WERI-Rb-1 (cell line): ENCODE measurements around the gene DTX2.
"Not testable (repeated sequence)": the region's sequence is repeated elsewhere in the genome, so short reads cannot be mapped to it uniquely, and the experiment has no call there.

Source experiments
- DNase-seq: peaks from one replicate; pipeline ENCODE4 v3.0.0-alpha.2; 2020
- H3K27ac ChIP-seq: fragments of 250-450 bp; sonication (Bioruptor Pico); 2 replicates; pipeline ENCODE4 v1.5.1; 2020; ENCODE audit warnings: mild to moderate bottlenecking, moderate library complexity
- H3K27me3 ChIP-seq: fragments of 250-450 bp; sonication (Bioruptor Pico); 2 replicates; pipeline ENCODE4 v1.5.1; 2021; ENCODE audit warnings: mild to moderate bottlenecking, low read depth, moderate library complexity; ENCODE audit not compliant: insufficient read depth, severe bottlenecking
- H3K36me3 ChIP-seq: fragments of 250-450 bp; sonication (Bioruptor Pico); 2 replicates; pipeline ENCODE4 v1.5.1; 2020; ENCODE audit warnings: mild to moderate bottlenecking, moderate library complexity
- H3K4me3 ChIP-seq: 2 replicates; pipeline ENCODE4 v1.5.1; 2011; ENCODE audit warnings: low read depth, mild to moderate bottlenecking, control low read depth, low read length
- H3K9me3 ChIP-seq: fragments of 250-450 bp; sonication (Bioruptor Pico); 2 replicates; pipeline ENCODE4 v1.5.1; 2021; ENCODE audit warnings: mild to moderate bottlenecking, moderate library complexity; ENCODE audit not compliant: severe bottlenecking

The DTX2 gene

GRCh38 chr7:76549025-76549854, 87.7 kb downstream of the DTX2 start:
- Histone ChIP-seq H3K27ac (peak overlapping the region; percentile 87), H3K4me3 (peak overlapping the region; percentile 80)
- not testable (repeated sequence) for H3K36me3 ChIP-seq, H3K27me3 ChIP-seq, H3K9me3 ChIP-seq
- DNase-seq, result peak; percentile 91

GRCh38 chr7:76549855-76550248, 88.3 kb downstream of the DTX2 start:
- H3K9me3 ChIP-seq, H3K36me3 ChIP-seq, H3K27me3 ChIP-seq: not testable (repeated sequence)
- peak; percentile 8 for DNase-seq
- peak overlapping the region; percentile 80 for H3K4me3 ChIP-seq
- peak overlapping the region; percentile 87 for H3K27ac ChIP-seq

- not testable (repeated sequence) for H3K27me3 ChIP-seq, H3K36me3 ChIP-seq, H3K27ac ChIP-seq, DNase-seq, H3K4me3 ChIP-seq, H3K9me3 ChIP-seq
These were observed 90.5 kb downstream of the DTX2 start for GRCh38 chr7:76551992-76552391.
